Measurements from ENCODE around the gene RAPGEF6.
"Not testable (repeated sequence)": the region's sequence is repeated elsewhere in the genome, so short reads cannot be mapped to it uniquely, and the experiment has no call there.

RAPGEF6 gene

GRCh38 chr5:131417240-131417869 is 217.7 kb downstream of the RAPGEF6 start:
- DNase-seq: peak; percentile 69

GRCh38 chr5:131416729-131417128 is 218.3 kb downstream of the RAPGEF6 start:
- DNase-seq: no peak

- DNase-seq: peak; percentile 55
Measured at GRCh38 chr5:131413605-131414559, 221.1 kb downstream of the RAPGEF6 start.

- DNase-seq: no peak
Measured at GRCh38 chr5:131406975-131407638, 227.9 kb downstream of the RAPGEF6 start.

- DNase-seq: no peak
Measured at GRCh38 chr5:131406076-131406475, 229.0 kb downstream of the RAPGEF6 start.

GRCh38 chr5:131405674-131406073 is 229.4 kb downstream of the RAPGEF6 start:
- no peak for DNase-seq

- DNase-seq: no peak
Measured at GRCh38 chr5:131400585-131400984, 234.4 kb downstream of the RAPGEF6 start.

GRCh38 chr5:131399007-131399406 is 236.0 kb downstream of the RAPGEF6 start:
- not testable (repeated sequence) for DNase-seq

- DNase-seq: no peak
Measured at GRCh38 chr5:131396630-131397273, 238.3 kb downstream of the RAPGEF6 start.

GRCh38 chr5:131396015-131396414 is 239.0 kb downstream of the RAPGEF6 start:
- no peak for DNase-seq

- no peak for DNase-seq
Measured at GRCh38 chr5:131394128-131394527, 240.9 kb downstream of the RAPGEF6 start.

- DNase-seq: no peak
Measured at GRCh38 chr5:131393498-131393968, 241.5 kb downstream of the RAPGEF6 start.

GRCh38 chr5:131392466-131393095 is 242.4 kb downstream of the RAPGEF6 start:
- no peak for DNase-seq

- DNase-seq: no peak
Measured at GRCh38 chr5:131389869-131390265, 245.2 kb downstream of the RAPGEF6 start.

GRCh38 chr5:131389096-131389868 is 245.7 kb downstream of the RAPGEF6 start:
- DNase-seq: no peak

GRCh38 chr5:131387255-131387654 is 247.8 kb downstream of the RAPGEF6 start:
- no peak for DNase-seq

- DNase-seq: no peak
Measured at GRCh38 chr5:131386779-131387178, 248.2 kb downstream of the RAPGEF6 start.

GRCh38 chr5:131386124-131386523 is 248.9 kb downstream of the RAPGEF6 start:
- no peak for DNase-seq

- DNase-seq: no peak
Measured at GRCh38 chr5:131384616-131385214, 250.3 kb downstream of the RAPGEF6 start.

- DNase-seq: no peak
Measured at GRCh38 chr5:131384173-131384572, 250.9 kb downstream of the RAPGEF6 start.

Measured in fibroblast of upper back skin (primary cell).